OCI-LY1 (cell line): ENCODE data around the gene CNTN2.

ENCODE experiments used
- EZH2 ChIP-seq: fragments of 200-600 bp; sonication (generic), shearing (Covaris generic); IDR thresholded peaks from 2 replicates; pipeline ENCODE4 v1.8.0; 2017; ENCODE audit warnings: borderline replicate concordance, mixed run types, mild to moderate bottlenecking, antibody characterized with exemption, low read length, moderate library complexity, mixed read lengths
- TF ChIP-seq, protein P1 (sequence below): fragments of 200-600 bp; sonication (generic), shearing (Covaris generic); IDR thresholded peaks from 2 replicates; pipeline ENCODE4 v1.5.1; 2017; ENCODE audit warnings: mild to moderate bottlenecking, antibody characterized with exemption, low read length, moderate library complexity, mixed read lengths

DNA sequence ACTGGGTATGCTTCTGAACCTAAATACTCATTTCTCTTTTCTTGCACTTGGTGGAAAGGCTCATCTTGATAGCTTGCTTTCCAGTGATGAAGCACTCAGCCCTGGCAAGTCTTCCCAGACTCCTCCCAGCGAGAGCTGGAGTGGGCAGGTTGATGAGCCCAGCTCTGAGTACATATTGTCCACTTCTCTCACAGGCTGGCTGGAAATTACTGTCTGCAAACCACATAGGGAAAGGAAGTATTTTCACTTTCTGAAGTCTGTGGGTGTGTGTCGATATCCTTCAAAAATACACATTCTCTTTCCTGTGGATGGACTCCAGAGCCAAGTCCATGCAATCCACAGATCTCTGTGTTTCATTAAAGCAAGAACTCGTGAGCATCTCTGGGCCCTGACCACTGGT is 38.7 kb upstream of the CNTN2 start:
- no peak for TF ChIP-seq EZH2
- TF ChIP-seq, protein P1, sequence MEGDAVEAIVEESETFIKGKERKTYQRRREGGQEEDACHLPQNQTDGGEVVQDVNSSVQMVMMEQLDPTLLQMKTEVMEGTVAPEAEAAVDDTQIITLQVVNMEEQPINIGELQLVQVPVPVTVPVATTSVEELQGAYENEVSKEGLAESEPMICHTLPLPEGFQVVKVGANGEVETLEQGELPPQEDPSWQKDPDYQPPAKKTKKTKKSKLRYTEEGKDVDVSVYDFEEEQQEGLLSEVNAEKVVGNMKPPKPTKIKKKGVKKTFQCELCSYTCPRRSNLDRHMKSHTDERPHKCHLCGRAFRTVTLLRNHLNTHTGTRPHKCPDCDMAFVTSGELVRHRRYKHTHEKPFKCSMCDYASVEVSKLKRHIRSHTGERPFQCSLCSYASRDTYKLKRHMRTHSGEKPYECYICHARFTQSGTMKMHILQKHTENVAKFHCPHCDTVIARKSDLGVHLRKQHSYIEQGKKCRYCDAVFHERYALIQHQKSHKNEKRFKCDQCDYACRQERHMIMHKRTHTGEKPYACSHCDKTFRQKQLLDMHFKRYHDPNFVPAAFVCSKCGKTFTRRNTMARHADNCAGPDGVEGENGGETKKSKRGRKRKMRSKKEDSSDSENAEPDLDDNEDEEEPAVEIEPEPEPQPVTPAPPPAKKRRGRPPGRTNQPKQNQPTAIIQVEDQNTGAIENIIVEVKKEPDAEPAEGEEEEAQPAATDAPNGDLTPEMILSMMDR: no peak
